Measurements from ENCODE around the gene PLEKHM1. TPM values are rescaled to one million over a fixed set of nuclear protein-coding genes. Genes with fewer than 3 reads are reported as not detected.

Gene PLEKHM1
- total RNA-seq, 3 donors from 2014 or later (not counting 1 experiment from before 2014, with no cell fraction given), result 140 to 160 (median 158) TPM

DNA sequence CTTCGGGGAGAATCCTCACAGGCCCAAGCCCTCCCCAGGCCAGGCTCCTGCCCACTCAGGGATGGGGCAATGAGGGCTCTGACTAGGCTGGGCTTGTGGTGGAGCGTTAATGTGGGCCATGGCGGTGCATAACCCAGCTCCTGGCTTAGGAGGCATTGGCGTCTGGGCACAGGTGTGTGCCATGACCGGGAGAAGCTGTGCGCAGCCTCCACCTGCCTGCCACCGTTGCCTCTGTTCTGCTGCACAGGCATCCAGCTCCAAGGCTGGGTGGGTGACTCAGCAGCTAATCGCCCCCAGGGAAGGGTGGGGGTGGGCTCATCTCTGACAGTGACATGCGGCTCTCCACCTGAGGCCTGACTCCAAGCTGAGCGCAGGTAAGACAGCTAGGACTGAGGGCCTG is 54.4 kb downstream of the PLEKHM1 start:
- no peak for ATAC-seq
- DNase-seq, result no peak
- TF ChIP-seq, protein P1, sequence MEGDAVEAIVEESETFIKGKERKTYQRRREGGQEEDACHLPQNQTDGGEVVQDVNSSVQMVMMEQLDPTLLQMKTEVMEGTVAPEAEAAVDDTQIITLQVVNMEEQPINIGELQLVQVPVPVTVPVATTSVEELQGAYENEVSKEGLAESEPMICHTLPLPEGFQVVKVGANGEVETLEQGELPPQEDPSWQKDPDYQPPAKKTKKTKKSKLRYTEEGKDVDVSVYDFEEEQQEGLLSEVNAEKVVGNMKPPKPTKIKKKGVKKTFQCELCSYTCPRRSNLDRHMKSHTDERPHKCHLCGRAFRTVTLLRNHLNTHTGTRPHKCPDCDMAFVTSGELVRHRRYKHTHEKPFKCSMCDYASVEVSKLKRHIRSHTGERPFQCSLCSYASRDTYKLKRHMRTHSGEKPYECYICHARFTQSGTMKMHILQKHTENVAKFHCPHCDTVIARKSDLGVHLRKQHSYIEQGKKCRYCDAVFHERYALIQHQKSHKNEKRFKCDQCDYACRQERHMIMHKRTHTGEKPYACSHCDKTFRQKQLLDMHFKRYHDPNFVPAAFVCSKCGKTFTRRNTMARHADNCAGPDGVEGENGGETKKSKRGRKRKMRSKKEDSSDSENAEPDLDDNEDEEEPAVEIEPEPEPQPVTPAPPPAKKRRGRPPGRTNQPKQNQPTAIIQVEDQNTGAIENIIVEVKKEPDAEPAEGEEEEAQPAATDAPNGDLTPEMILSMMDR (IDR thresholded peaks at IDR 0.05), result no peak
- peaks cover 17% of the 10 kb centered on the region for H3K4me1 ChIP-seq (ENCODE audit: control insufficient read depth, insufficient read depth, low read length)
- H3K27me3 ChIP-seq (ENCODE audit: control insufficient read depth, insufficient read depth, low read length), result no peaks in the 10 kb centered on the region
- no peak overlapping the region for H3K27ac ChIP-seq (ENCODE audit: low read length)
- H3K4me1 Mint-ChIP-seq, result peaks cover 0 to 12% of the 10 kb centered on the region in 2 donors
- peaks cover 27% of the 10 kb centered on the region for H3K36me3 ChIP-seq (ENCODE audit: control insufficient read depth, insufficient read depth, low read length)
- H3K36me3 Mint-ChIP-seq, result no peaks in the 10 kb centered on the region
- H3K4me3 ChIP-seq (ENCODE audit: low read length), result no peak overlapping the region
- intact Hi-C loops (cut with micrococcal nuclease), result no loop called here
- peak overlapping the region in 1 of 2 donors; percentile 75 for H3K27ac Mint-ChIP-seq
- H3K9me3 ChIP-seq (ENCODE audit: control insufficient read depth, insufficient read depth, low read length), result no peaks in the 10 kb centered on the region
- H3K4me3 Mint-ChIP-seq, result no peak overlapping the region
- 88% methylated on average over 10 of the region's 10 CpGs for WGBS (ENCODE audit: insufficient coverage)
- H3K27me3 Mint-ChIP-seq (ENCODE audit: low read depth in 2 of 2), result no peaks in the 10 kb centered on the region
- no peaks in the 10 kb centered on the region for H3K9me3 Mint-ChIP-seq

GRCh38 chr17:45435481-45435880 is 55.0 kb downstream of the PLEKHM1 start:
- no peaks in the 10 kb centered on the region for H3K9me3 Mint-ChIP-seq
- H3K36me3 Mint-ChIP-seq, result no peaks in the 10 kb centered on the region
- H3K4me3 Mint-ChIP-seq, result no peak overlapping the region
- Histone ChIP-seq H3K36me3 (ENCODE audit: control insufficient read depth, insufficient read depth, low read length) (peaks cover 27% of the 10 kb centered on the region), H3K4me3 (ENCODE audit: low read length) (no peak overlapping the region), H3K27ac (ENCODE audit: low read length) (no peak overlapping the region), H3K9me3 (ENCODE audit: control insufficient read depth, insufficient read depth, low read length) (no peaks in the 10 kb centered on the region), H3K27me3 (ENCODE audit: control insufficient read depth, insufficient read depth, low read length) (no peaks in the 10 kb centered on the region), H3K4me1 (ENCODE audit: control insufficient read depth, insufficient read depth, low read length) (peaks cover 23% of the 10 kb centered on the region)
- H3K27ac Mint-ChIP-seq, result peak overlapping the region; percentile 60 to 75
- intact Hi-C loops (cut with micrococcal nuclease), result no loop called here
- no peak for ATAC-seq
- TF ChIP-seq, protein P1 (IDR thresholded peaks at IDR 0.05), result no peak
- DNase-seq, result no peak
- peaks cover 0 to 19% of the 10 kb centered on the region in 2 donors for H3K4me1 Mint-ChIP-seq
- no peaks in the 10 kb centered on the region for H3K27me3 Mint-ChIP-seq (ENCODE audit: low read depth in 2 of 2)
- WGBS (ENCODE audit: insufficient coverage), result 60% methylated on average over 5 of the region's 5 CpGs

GRCh38 chr17:45433159-45433535 is 57.4 kb downstream of the PLEKHM1 start:
- intact Hi-C loops (cut with micrococcal nuclease), result no loop called here
- Mint-ChIP-seq H3K9me3 (no peaks in the 10 kb centered on the region), H3K27me3 (ENCODE audit: low read depth in 2 of 2) (no peaks in the 10 kb centered on the region), H3K36me3 (no peaks in the 10 kb centered on the region), H3K4me1 (peaks cover 9 to 31% of the 10 kb centered on the region in 2 donors), H3K4me3 (peak overlapping the region; percentile 73), H3K27ac (peak overlapping the region in 1 of 2 donors; percentile 83)
- ATAC-seq, result no peak
- Histone ChIP-seq H3K9me3 (ENCODE audit: control insufficient read depth, insufficient read depth, low read length) (no peaks in the 10 kb centered on the region), H3K27ac (ENCODE audit: low read length) (no peak overlapping the region), H3K27me3 (ENCODE audit: control insufficient read depth, insufficient read depth, low read length) (no peaks in the 10 kb centered on the region), H3K36me3 (ENCODE audit: control insufficient read depth, insufficient read depth, low read length) (peaks cover 20% of the 10 kb centered on the region), H3K4me1 (ENCODE audit: control insufficient read depth, insufficient read depth, low read length) (peaks cover 37% of the 10 kb centered on the region), H3K4me3 (ENCODE audit: low read length) (no peak overlapping the region)
- WGBS (ENCODE audit: insufficient coverage), result 80% methylated on average over 3 of the region's 4 CpGs
- DNase-seq, result no peak
- TF ChIP-seq, protein P1 (IDR thresholded peaks at IDR 0.05), result no peak

All from natural killer cell (primary cell).